Vagina (tissue), 2 donors: ENCODE data around the gene AHI1.

Experiments
- CTCF ChIP-seq, 3 experiments: fragments of 450-650 bp in 2 of 3; fragments of 200-600 bp in 1 of 3; sonication (generic) in 1 of 3; IDR thresholded peaks; one replicate each; pipeline ENCODE4 v1.5.1; 2017 to 2019; ENCODE audit warnings: antibody characterized with exemption in 3 of 3, mild to moderate bottlenecking in 2 of 3, moderate library complexity in 2 of 3
- POLR2A ChIP-seq, 2 donors: fragments of 450-650 bp; IDR thresholded peaks; one replicate each; pipeline ENCODE4 v1.6.1; 2017; ENCODE audit warnings: antibody characterized with exemption in 2 of 2, mild to moderate bottlenecking in 2 of 2, moderate library complexity in 2 of 2

- TF ChIP-seq CTCF (IDR thresholded peaks at IDR 0.05), result no peak
- TF ChIP-seq POLR2A (IDR thresholded peaks at IDR 0.05), result no peak
Measured at GRCh38 chr6:135458051-135458450, 39.5 kb downstream of the AHI1 start.
